ENCODE results near the gene PPBP.
"Not testable (repeated sequence)": the region's sequence is repeated elsewhere in the genome, so short reads cannot be mapped to it uniquely, and the experiment has no call there.

Gene PPBP

GRCh38 chr4:73976217-73976616 lies 11.8 kb downstream of the PPBP start:
- no peak for DNase-seq (ENCODE audit: extremely low read depth, low read depth)
- no peak overlapping the region for H3K4me3 ChIP-seq (replicated peaks; ENCODE audit: low read depth, low read length)
- TF ChIP-seq CTCF (IDR thresholded peaks at IDR 0.05; ENCODE audit: low read depth, low read length, missing control alignments): no peak

GRCh38 chr4:73974352-73974751 lies 13.6 kb downstream of the PPBP start:
- no peak overlapping the region for H3K4me3 ChIP-seq (replicated peaks; ENCODE audit: low read depth, low read length)

GRCh38 chr4:73970945-73971344 lies 17.0 kb downstream of the PPBP start:
- H3K4me3 ChIP-seq (replicated peaks; ENCODE audit: low read depth, low read length): no peak overlapping the region
- TF ChIP-seq CTCF (IDR thresholded peaks at IDR 0.05; ENCODE audit: low read depth, low read length, missing control alignments): no peak
- DNase-seq (ENCODE audit: extremely low read depth, low read depth): no peak

More at GRCh38 chr4:73974352-73974751, 13.6 kb downstream of the PPBP start:
- DNase-seq (ENCODE audit: extremely low read depth, low read depth): no peak
- TF ChIP-seq CTCF (IDR thresholded peaks at IDR 0.05; ENCODE audit: low read depth, low read length, missing control alignments): no peak

- no peak for TF ChIP-seq CTCF (IDR thresholded peaks at IDR 0.05; ENCODE audit: low read depth, low read length, missing control alignments)
Measured at GRCh38 chr4:73970011-73970410, 18.0 kb downstream of the PPBP start.

GRCh38 chr4:73967866-73968265 lies 20.1 kb downstream of the PPBP start:
- no peak for DNase-seq (ENCODE audit: extremely low read depth, low read depth)
- H3K4me3 ChIP-seq (replicated peaks; ENCODE audit: low read depth, low read length): no peak overlapping the region
- TF ChIP-seq CTCF (IDR thresholded peaks at IDR 0.05; ENCODE audit: low read depth, low read length, missing control alignments): no peak

More at GRCh38 chr4:73970011-73970410, 18.0 kb downstream of the PPBP start:
- DNase-seq (ENCODE audit: extremely low read depth, low read depth): no peak
- H3K4me3 ChIP-seq (replicated peaks; ENCODE audit: low read depth, low read length): no peak overlapping the region

- H3K4me3 ChIP-seq (replicated peaks; ENCODE audit: low read depth, low read length): no peak overlapping the region
- peak; percentile 44 for TF ChIP-seq CTCF (IDR thresholded peaks at IDR 0.05; ENCODE audit: low read depth, low read length, missing control alignments)
- DNase-seq (ENCODE audit: extremely low read depth, low read depth): no peak
Measured at GRCh38 chr4:73964862-73965611, 23.0 kb downstream of the PPBP start.

GRCh38 chr4:73962724-73963123 lies 25.3 kb downstream of the PPBP start:
- DNase-seq (ENCODE audit: extremely low read depth, low read depth): no peak
- H3K4me3 ChIP-seq (replicated peaks; ENCODE audit: low read depth, low read length): no peak overlapping the region
- no peak for TF ChIP-seq CTCF (IDR thresholded peaks at IDR 0.05; ENCODE audit: low read depth, low read length, missing control alignments)

GRCh38 chr4:73959041-73959440 lies 28.9 kb downstream of the PPBP start:
- not testable (repeated sequence) for DNase-seq (ENCODE audit: extremely low read depth, low read depth); H3K4me3 ChIP-seq (replicated peaks; ENCODE audit: low read depth, low read length)

Measured in HFF-Myc (cell line).